ENCODE data around the gene PICALM.

GRCh38 chr11:86091086-86091485 lies 22.2 kb upstream of the PICALM start:
- TF ChIP-seq, protein P1, sequence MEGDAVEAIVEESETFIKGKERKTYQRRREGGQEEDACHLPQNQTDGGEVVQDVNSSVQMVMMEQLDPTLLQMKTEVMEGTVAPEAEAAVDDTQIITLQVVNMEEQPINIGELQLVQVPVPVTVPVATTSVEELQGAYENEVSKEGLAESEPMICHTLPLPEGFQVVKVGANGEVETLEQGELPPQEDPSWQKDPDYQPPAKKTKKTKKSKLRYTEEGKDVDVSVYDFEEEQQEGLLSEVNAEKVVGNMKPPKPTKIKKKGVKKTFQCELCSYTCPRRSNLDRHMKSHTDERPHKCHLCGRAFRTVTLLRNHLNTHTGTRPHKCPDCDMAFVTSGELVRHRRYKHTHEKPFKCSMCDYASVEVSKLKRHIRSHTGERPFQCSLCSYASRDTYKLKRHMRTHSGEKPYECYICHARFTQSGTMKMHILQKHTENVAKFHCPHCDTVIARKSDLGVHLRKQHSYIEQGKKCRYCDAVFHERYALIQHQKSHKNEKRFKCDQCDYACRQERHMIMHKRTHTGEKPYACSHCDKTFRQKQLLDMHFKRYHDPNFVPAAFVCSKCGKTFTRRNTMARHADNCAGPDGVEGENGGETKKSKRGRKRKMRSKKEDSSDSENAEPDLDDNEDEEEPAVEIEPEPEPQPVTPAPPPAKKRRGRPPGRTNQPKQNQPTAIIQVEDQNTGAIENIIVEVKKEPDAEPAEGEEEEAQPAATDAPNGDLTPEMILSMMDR (IDR thresholded peaks at IDR 0.05; ENCODE audit: low read depth, low read length, missing input control), result no peak
- TF ChIP-seq REST (IDR thresholded peaks at IDR 0.05) (no peak), GABPA (IDR thresholded peaks at IDR 0.05 in 1 of 2, conservative IDR thresholded peaks at IDR 0.05 in 1 of 2) (no peak)

Measured in liver (tissue), 3 donors.